ENCODE measurements around the gene NTRK3. TPM values are rescaled to one million over a fixed set of nuclear protein-coding genes. Genes with fewer than 3 reads are reported as not detected.
"Not testable (repeated sequence)": the region's sequence is repeated elsewhere in the genome, so short reads cannot be mapped to it uniquely, and the experiment has no call there.

Gene NTRK3
- total RNA-seq, 1 donor from 2014 or later, result 0.37 TPM

GRCh38 chr15:88072133-88072532 lies 184.4 kb downstream of the NTRK3 start:
- H3K27me3 Mint-ChIP-seq, result not testable (repeated sequence)

GRCh38 chr15:88071141-88071540 lies 185.4 kb downstream of the NTRK3 start:
- Mint-ChIP-seq H3K27ac (no peak overlapping the region), H3K27me3 (no peaks in the 10 kb centered on the region), H3K9me3 (no peaks in the 10 kb centered on the region), H3K4me3 (no peak overlapping the region), H3K4me1 (no peaks in the 10 kb centered on the region), H3K36me3 (ENCODE audit: low read depth) (no peaks in the 10 kb centered on the region)
- DNase-seq, result no peak
- intact Hi-C loops (cut with micrococcal nuclease), result no loop called here

More at GRCh38 chr15:88072133-88072532, 184.4 kb downstream of the NTRK3 start:
- intact Hi-C loops (cut with micrococcal nuclease); DNase-seq; H3K27ac Mint-ChIP-seq; H3K36me3 Mint-ChIP-seq (ENCODE audit: low read depth); H3K4me3 Mint-ChIP-seq; H3K9me3 Mint-ChIP-seq; H3K4me1 Mint-ChIP-seq: not testable (repeated sequence)

GRCh38 chr15:88069561-88069960 lies 187.0 kb downstream of the NTRK3 start:
- H3K27ac Mint-ChIP-seq, result no peak overlapping the region
- no peaks in the 10 kb centered on the region for H3K9me3 Mint-ChIP-seq
- no peak for DNase-seq
- intact Hi-C loops (cut with micrococcal nuclease), result no loop called here
- H3K36me3 Mint-ChIP-seq (ENCODE audit: low read depth), result no peaks in the 10 kb centered on the region
- no peaks in the 10 kb centered on the region for H3K4me1 Mint-ChIP-seq
- H3K27me3 Mint-ChIP-seq, result no peaks in the 10 kb centered on the region
- no peak overlapping the region for H3K4me3 Mint-ChIP-seq

GRCh38 chr15:88067331-88067685 lies 189.2 kb downstream of the NTRK3 start:
- Mint-ChIP-seq H3K9me3 (no peaks in the 10 kb centered on the region), H3K4me1 (no peaks in the 10 kb centered on the region)

GRCh38 chr15:88066636-88067330 lies 189.8 kb downstream of the NTRK3 start:
- no peaks in the 10 kb centered on the region for H3K4me1 Mint-ChIP-seq
- no peaks in the 10 kb centered on the region for H3K36me3 Mint-ChIP-seq (ENCODE audit: low read depth)
- no peak overlapping the region for H3K27ac Mint-ChIP-seq
- no peaks in the 10 kb centered on the region for H3K9me3 Mint-ChIP-seq
- no peak overlapping the region for H3K4me3 Mint-ChIP-seq
- no peaks in the 10 kb centered on the region for H3K27me3 Mint-ChIP-seq
- DNase-seq, result no peak
- intact Hi-C loops (cut with micrococcal nuclease), result no loop called here

More at GRCh38 chr15:88067331-88067685, 189.2 kb downstream of the NTRK3 start:
- intact Hi-C loops (cut with micrococcal nuclease), result no loop called here
- no peak overlapping the region for H3K27ac Mint-ChIP-seq
- H3K27me3 Mint-ChIP-seq, result no peaks in the 10 kb centered on the region
- H3K4me3 Mint-ChIP-seq, result no peak overlapping the region
- DNase-seq, result no peak
- no peaks in the 10 kb centered on the region for H3K36me3 Mint-ChIP-seq (ENCODE audit: low read depth)

- no peak overlapping the region for H3K27ac Mint-ChIP-seq
- intact Hi-C loops (cut with micrococcal nuclease), result no loop called here
- H3K36me3 Mint-ChIP-seq (ENCODE audit: low read depth), result no peaks in the 10 kb centered on the region
- DNase-seq, result no peak
- H3K4me3 Mint-ChIP-seq, result no peak overlapping the region
- no peaks in the 10 kb centered on the region for H3K9me3 Mint-ChIP-seq
- H3K27me3 Mint-ChIP-seq, result no peaks in the 10 kb centered on the region
- H3K4me1 Mint-ChIP-seq, result no peaks in the 10 kb centered on the region
These were observed 195.1 kb downstream of the NTRK3 start for GRCh38 chr15:88061452-88061851.

DNA sequence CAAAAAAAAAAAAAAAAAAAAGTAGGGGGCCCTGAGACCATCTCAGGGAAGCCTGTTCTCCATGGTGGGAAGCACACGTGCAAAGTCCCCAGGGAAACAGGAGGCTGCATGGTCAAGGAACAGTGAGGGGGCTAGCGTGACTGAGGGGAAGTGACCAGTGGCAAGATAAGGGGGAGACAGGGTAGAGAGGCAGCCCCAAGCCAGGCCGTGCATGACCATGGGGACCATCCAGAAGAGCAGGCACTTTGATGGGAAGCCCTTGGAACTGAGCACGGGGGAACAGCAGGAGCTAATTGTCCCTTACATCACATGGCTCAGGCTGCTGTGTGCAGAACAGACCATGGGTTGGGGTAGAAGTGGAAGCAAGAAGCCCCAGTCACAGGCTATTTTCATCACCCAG lies 196.2 kb downstream of the NTRK3 start:
- H3K4me3 Mint-ChIP-seq, result no peak overlapping the region
- H3K9me3 Mint-ChIP-seq, result no peaks in the 10 kb centered on the region
- no peaks in the 10 kb centered on the region for H3K4me1 Mint-ChIP-seq
- H3K36me3 Mint-ChIP-seq (ENCODE audit: low read depth), result no peaks in the 10 kb centered on the region
- H3K27ac Mint-ChIP-seq, result no peak overlapping the region
- no peak for DNase-seq
- intact Hi-C loops (cut with micrococcal nuclease), result no loop called here
- no peaks in the 10 kb centered on the region for H3K27me3 Mint-ChIP-seq

GRCh38 chr15:88057836-88058235 lies 198.7 kb downstream of the NTRK3 start:
- H3K4me1 Mint-ChIP-seq, result no peaks in the 10 kb centered on the region
- DNase-seq, result no peak
- H3K36me3 Mint-ChIP-seq (ENCODE audit: low read depth), result no peaks in the 10 kb centered on the region
- H3K9me3 Mint-ChIP-seq, result no peaks in the 10 kb centered on the region
- no peak overlapping the region for H3K27ac Mint-ChIP-seq
- H3K4me3 Mint-ChIP-seq, result no peak overlapping the region
- intact Hi-C loops (cut with micrococcal nuclease), result no loop called here
- H3K27me3 Mint-ChIP-seq, result no peaks in the 10 kb centered on the region

GRCh38 chr15:88049506-88049905 lies 207.0 kb downstream of the NTRK3 start:
- Mint-ChIP-seq H3K9me3 (no peaks in the 10 kb centered on the region), H3K27me3 (peaks cover 3% of the 10 kb centered on the region), H3K27ac (no peak overlapping the region), H3K4me1 (no peaks in the 10 kb centered on the region), H3K4me3 (no peak overlapping the region), H3K36me3 (ENCODE audit: low read depth) (no peaks in the 10 kb centered on the region)
- no peak for DNase-seq
- intact Hi-C loops (cut with micrococcal nuclease), result no loop called here

- no peak overlapping the region for H3K4me3 Mint-ChIP-seq
- H3K36me3 Mint-ChIP-seq (ENCODE audit: low read depth), result no peaks in the 10 kb centered on the region
- H3K4me1 Mint-ChIP-seq, result no peaks in the 10 kb centered on the region
- H3K9me3 Mint-ChIP-seq, result no peaks in the 10 kb centered on the region
- DNase-seq, result no peak
- intact Hi-C loops (cut with micrococcal nuclease), result no loop called here
- no peak overlapping the region for H3K27ac Mint-ChIP-seq
- peaks cover 3% of the 10 kb centered on the region for H3K27me3 Mint-ChIP-seq
These were observed 207.8 kb downstream of the NTRK3 start for GRCh38 chr15:88048755-88049154.

DNA sequence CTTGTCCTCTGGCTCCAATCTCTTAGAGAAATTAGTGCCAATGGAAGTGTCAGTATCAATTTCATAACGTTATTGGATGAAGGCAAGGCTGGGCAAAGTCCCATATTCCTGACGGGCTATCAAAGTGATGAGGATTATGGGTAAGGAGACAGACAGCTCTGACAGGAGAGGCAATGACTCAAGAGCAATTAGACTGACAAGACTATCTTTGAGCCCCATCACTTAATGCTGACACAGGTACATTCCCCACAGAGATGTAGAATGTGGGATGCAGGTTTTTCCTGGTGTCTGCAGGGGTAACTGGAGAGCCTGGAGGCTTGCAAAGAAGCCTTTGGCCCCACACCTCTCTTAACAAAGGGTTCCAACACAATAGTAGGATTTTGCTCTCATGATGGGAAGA lies 208.3 kb downstream of the NTRK3 start:
- no peaks in the 10 kb centered on the region for H3K36me3 Mint-ChIP-seq (ENCODE audit: low read depth)
- H3K27ac Mint-ChIP-seq, result no peak overlapping the region
- H3K27me3 Mint-ChIP-seq, result peaks cover 3% of the 10 kb centered on the region
- intact Hi-C loops (cut with micrococcal nuclease), result no loop called here
- H3K9me3 Mint-ChIP-seq, result no peaks in the 10 kb centered on the region
- no peak for DNase-seq
- no peak overlapping the region for H3K4me3 Mint-ChIP-seq
- no peaks in the 10 kb centered on the region for H3K4me1 Mint-ChIP-seq

- Mint-ChIP-seq H3K27me3 (peaks cover 3% of the 10 kb centered on the region), H3K4me1 (no peaks in the 10 kb centered on the region), H3K27ac (no peak overlapping the region), H3K4me3 (no peak overlapping the region), H3K36me3 (ENCODE audit: low read depth) (no peaks in the 10 kb centered on the region), H3K9me3 (no peaks in the 10 kb centered on the region)
- no peak for DNase-seq
- intact Hi-C loops (cut with micrococcal nuclease), result no loop called here
These were observed 209.9 kb downstream of the NTRK3 start for GRCh38 chr15:88046576-88047129.

- no peaks in the 10 kb centered on the region for H3K27me3 Mint-ChIP-seq
- H3K4me3 Mint-ChIP-seq, result no peak overlapping the region
- no peaks in the 10 kb centered on the region for H3K4me1 Mint-ChIP-seq
- no peak for DNase-seq
- no peaks in the 10 kb centered on the region for H3K36me3 Mint-ChIP-seq (ENCODE audit: low read depth)
- no peaks in the 10 kb centered on the region for H3K9me3 Mint-ChIP-seq
- intact Hi-C loops (cut with micrococcal nuclease), result no loop called here
- H3K27ac Mint-ChIP-seq, result no peak overlapping the region
These were observed 213.1 kb downstream of the NTRK3 start for GRCh38 chr15:88043396-88043795.

- no peaks in the 10 kb centered on the region for H3K4me1 Mint-ChIP-seq
- no peaks in the 10 kb centered on the region for H3K36me3 Mint-ChIP-seq (ENCODE audit: low read depth)
- no peak overlapping the region for H3K27ac Mint-ChIP-seq
These were observed 214.5 kb downstream of the NTRK3 start for GRCh38 chr15:88042047-88042446.

GRCh38 chr15:88040516-88040915 lies 216.0 kb downstream of the NTRK3 start:
- intact Hi-C loops (cut with micrococcal nuclease), result no loop called here
- H3K36me3 Mint-ChIP-seq (ENCODE audit: low read depth), result no peaks in the 10 kb centered on the region
- H3K27ac Mint-ChIP-seq, result no peak overlapping the region
- no peak overlapping the region for H3K4me3 Mint-ChIP-seq
- H3K27me3 Mint-ChIP-seq, result peaks cover 14% of the 10 kb centered on the region
- no peaks in the 10 kb centered on the region for H3K9me3 Mint-ChIP-seq
- DNase-seq, result no peak
- peaks cover 3% of the 10 kb centered on the region for H3K4me1 Mint-ChIP-seq

More at GRCh38 chr15:88042047-88042446, 214.5 kb downstream of the NTRK3 start:
- no peak for DNase-seq
- no peak overlapping the region for H3K4me3 Mint-ChIP-seq
- intact Hi-C loops (cut with micrococcal nuclease), result no loop called here
- peaks cover under 1% of the 10 kb centered on the region for H3K27me3 Mint-ChIP-seq
- H3K9me3 Mint-ChIP-seq, result no peaks in the 10 kb centered on the region

All from activated CD4-positive, alpha-beta T cell treated with anti-CD3 and anti-CD28 coated beads, Interleukin-2, amount 10 ng/mL, durations not matched to agents 24 days and 14 days (primary cell).